Duodenal mucosa (tissue), 2 donors: ENCODE data around the gene AMIGO3.

Experiments
- H3K27ac ChIP-seq: one replicate; pipeline ENCODE4 v1.7.0; 2013; ENCODE audit warnings: low read depth, low read length
- H3K27me3 ChIP-seq, 2 donors: one replicate each; pipeline ENCODE4 v1.7.0; 2013; ENCODE audit warnings: low read length in 2 of 2, control low read depth in 1 of 2; ENCODE audit not compliant: insufficient read depth in 2 of 2, control insufficient read depth in 1 of 2
- H3K36me3 ChIP-seq, 2 donors: one replicate each; pipeline ENCODE4 v1.7.0; 2013; ENCODE audit warnings: low read length in 2 of 2, control low read depth in 1 of 2; ENCODE audit not compliant: insufficient read depth in 2 of 2, control insufficient read depth in 1 of 2
- H3K4me1 ChIP-seq, 2 donors: one replicate each; pipeline ENCODE4 v1.7.0; 2013; ENCODE audit warnings: low read length in 2 of 2, control low read depth in 1 of 2; ENCODE audit not compliant: insufficient read depth in 2 of 2, control insufficient read depth in 1 of 2
- H3K4me3 ChIP-seq, 2 donors: one replicate each; pipeline ENCODE4 v1.7.0; 2013; ENCODE audit warnings: low read length in 2 of 2, low read depth in 1 of 2
- H3K9ac ChIP-seq, 2 donors: one replicate each; pipeline ENCODE4 v1.7.0; 2013; ENCODE audit warnings: low read length in 2 of 2, low read depth in 1 of 2
- H3K9me3 ChIP-seq, 2 donors: one replicate each; pipeline ENCODE4 v1.7.0; 2013; ENCODE audit warnings: low read length in 2 of 2, control low read depth in 1 of 2; ENCODE audit not compliant: control insufficient read depth in 1 of 2

AMIGO3 gene

GRCh38 chr3:49747792-49748480 lies 28.5 kb upstream of the AMIGO3 start:
- no peaks in the 10 kb centered on the region for H3K27me3 ChIP-seq
- H3K4me1 ChIP-seq: no peaks in the 10 kb centered on the region
- no peak overlapping the region for H3K4me3 ChIP-seq
- H3K36me3 ChIP-seq: peaks cover 6 to 24% of the 10 kb centered on the region in 2 donors
- H3K27ac ChIP-seq: no peak overlapping the region
- H3K9ac ChIP-seq: no peak overlapping the region
- H3K9me3 ChIP-seq: no peaks in the 10 kb centered on the region

- no peak overlapping the region for H3K27ac ChIP-seq
- H3K9me3 ChIP-seq: no peaks in the 10 kb centered on the region
- H3K4me3 ChIP-seq: no peak overlapping the region
- H3K27me3 ChIP-seq: no peaks in the 10 kb centered on the region
- H3K4me1 ChIP-seq: no peaks in the 10 kb centered on the region
- peaks cover 6 to 26% of the 10 kb centered on the region in 2 donors for H3K36me3 ChIP-seq
- no peak overlapping the region for H3K9ac ChIP-seq
These were observed 26.5 kb upstream of the AMIGO3 start for GRCh38 chr3:49745986-49746385.

- H3K9ac ChIP-seq: no peak overlapping the region
- no peak overlapping the region for H3K4me3 ChIP-seq
- H3K27ac ChIP-seq: no peak overlapping the region
- no peaks in the 10 kb centered on the region for H3K9me3 ChIP-seq
- H3K36me3 ChIP-seq: peaks cover 16 to 46% of the 10 kb centered on the region in 2 donors
- H3K27me3 ChIP-seq: no peaks in the 10 kb centered on the region
- H3K4me1 ChIP-seq: no peaks in the 10 kb centered on the region
These were observed 20.9 kb upstream of the AMIGO3 start for GRCh38 chr3:49740427-49740826.

GRCh38 chr3:49738067-49738713 lies 18.7 kb upstream of the AMIGO3 start:
- no peak overlapping the region for H3K9ac ChIP-seq
- no peaks in the 10 kb centered on the region for H3K27me3 ChIP-seq
- H3K4me3 ChIP-seq: no peak overlapping the region
- H3K27ac ChIP-seq: no peak overlapping the region
- H3K36me3 ChIP-seq: peaks cover 21 to 50% of the 10 kb centered on the region in 2 donors
- H3K9me3 ChIP-seq: no peaks in the 10 kb centered on the region
- H3K4me1 ChIP-seq: no peaks in the 10 kb centered on the region

- Histone ChIP-seq H3K36me3 (peaks cover 31 to 71% of the 10 kb centered on the region in 2 donors), H3K9me3 (no peaks in the 10 kb centered on the region), H3K27me3 (no peaks in the 10 kb centered on the region), H3K27ac (no peak overlapping the region), H3K4me1 (no peaks in the 10 kb centered on the region), H3K4me3 (no peak overlapping the region), H3K9ac (no peak overlapping the region)
These were observed 15.3 kb upstream of the AMIGO3 start for GRCh38 chr3:49734752-49735151.

- H3K36me3 ChIP-seq: peaks cover 31 to 64% of the 10 kb centered on the region in 2 donors
These were observed 14.1 kb upstream of the AMIGO3 start for GRCh38 chr3:49733551-49733950.

GRCh38 chr3:49732597-49732996 lies 13.1 kb upstream of the AMIGO3 start:
- no peak overlapping the region for H3K9ac ChIP-seq
- no peak overlapping the region for H3K27ac ChIP-seq
- peaks cover 6% of the 10 kb centered on the region in 2 donors for H3K4me1 ChIP-seq
- H3K4me3 ChIP-seq: no peak overlapping the region
- H3K9me3 ChIP-seq: no peaks in the 10 kb centered on the region
- peaks cover 27 to 63% of the 10 kb centered on the region in 2 donors for H3K36me3 ChIP-seq
- H3K27me3 ChIP-seq: no peaks in the 10 kb centered on the region

More at GRCh38 chr3:49733551-49733950, 14.1 kb upstream of the AMIGO3 start:
- no peaks in the 10 kb centered on the region for H3K4me1 ChIP-seq
- no peak overlapping the region for H3K4me3 ChIP-seq
- no peak overlapping the region for H3K27ac ChIP-seq
- H3K9me3 ChIP-seq: no peaks in the 10 kb centered on the region
- no peaks in the 10 kb centered on the region for H3K27me3 ChIP-seq
- no peak overlapping the region for H3K9ac ChIP-seq

- H3K36me3 ChIP-seq: peaks cover 27 to 61% of the 10 kb centered on the region in 2 donors
- H3K4me1 ChIP-seq: peaks cover 30% of the 10 kb centered on the region in 2 donors
- no peak overlapping the region for H3K27ac ChIP-seq
- no peak overlapping the region for H3K9ac ChIP-seq
- no peaks in the 10 kb centered on the region for H3K27me3 ChIP-seq
- no peak overlapping the region for H3K4me3 ChIP-seq
- H3K9me3 ChIP-seq: no peaks in the 10 kb centered on the region
These were observed 10.6 kb upstream of the AMIGO3 start for GRCh38 chr3:49729966-49730609.

GRCh38 chr3:49727924-49728361 lies 8.5 kb upstream of the AMIGO3 start:
- H3K9me3 ChIP-seq: no peaks in the 10 kb centered on the region
- H3K4me3 ChIP-seq: no peak overlapping the region
- H3K27ac ChIP-seq: no peak overlapping the region
- H3K27me3 ChIP-seq: no peaks in the 10 kb centered on the region
- H3K9ac ChIP-seq: no peak overlapping the region
- H3K4me1 ChIP-seq: peaks cover 42 to 43% of the 10 kb centered on the region in 2 donors
- peaks cover 26 to 50% of the 10 kb centered on the region in 2 donors for H3K36me3 ChIP-seq
